Retinal pigment epithelial cell (primary cell): ENCODE results near the gene PMEPA1.

Source experiments
- DNase-seq: peaks from one replicate; pipeline ENCODE4 v3.0.0-alpha.2; 2010; ENCODE audit warnings: low read depth
- H3K4me3 ChIP-seq: 2 replicates; pipeline ENCODE4 v1.5.1; 2011; ENCODE audit warnings: mild to moderate bottlenecking, low read length, control low read depth, moderate library complexity
- TF ChIP-seq, protein P1 (sequence below): conservative IDR thresholded peaks from 2 replicates; pipeline ENCODE4 v1.5.1; 2011; ENCODE audit warnings: low read depth, low read length, control low read depth, inconsistent platforms

PMEPA1 gene

DNA sequence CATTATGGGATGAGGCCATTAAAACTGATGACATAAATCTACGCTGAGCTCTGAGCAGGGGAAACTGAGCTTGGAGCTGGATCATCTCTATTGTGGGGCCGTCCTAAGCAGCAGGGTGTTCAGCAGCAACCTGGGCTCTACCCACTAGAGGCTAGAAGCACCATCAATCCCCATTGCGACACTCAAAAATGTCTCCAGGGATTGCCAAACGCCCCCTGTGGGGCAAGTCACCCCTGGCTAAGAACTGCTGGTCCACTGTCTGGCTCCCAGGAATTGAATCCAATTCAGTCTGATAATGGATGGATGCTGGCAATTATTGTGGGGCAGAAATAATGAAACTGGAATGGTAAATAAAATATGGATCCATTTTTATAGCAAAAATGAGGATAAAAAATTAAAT is 38.2 kb downstream of the PMEPA1 start:
- DNase-seq = no peak
- TF ChIP-seq, protein P1, sequence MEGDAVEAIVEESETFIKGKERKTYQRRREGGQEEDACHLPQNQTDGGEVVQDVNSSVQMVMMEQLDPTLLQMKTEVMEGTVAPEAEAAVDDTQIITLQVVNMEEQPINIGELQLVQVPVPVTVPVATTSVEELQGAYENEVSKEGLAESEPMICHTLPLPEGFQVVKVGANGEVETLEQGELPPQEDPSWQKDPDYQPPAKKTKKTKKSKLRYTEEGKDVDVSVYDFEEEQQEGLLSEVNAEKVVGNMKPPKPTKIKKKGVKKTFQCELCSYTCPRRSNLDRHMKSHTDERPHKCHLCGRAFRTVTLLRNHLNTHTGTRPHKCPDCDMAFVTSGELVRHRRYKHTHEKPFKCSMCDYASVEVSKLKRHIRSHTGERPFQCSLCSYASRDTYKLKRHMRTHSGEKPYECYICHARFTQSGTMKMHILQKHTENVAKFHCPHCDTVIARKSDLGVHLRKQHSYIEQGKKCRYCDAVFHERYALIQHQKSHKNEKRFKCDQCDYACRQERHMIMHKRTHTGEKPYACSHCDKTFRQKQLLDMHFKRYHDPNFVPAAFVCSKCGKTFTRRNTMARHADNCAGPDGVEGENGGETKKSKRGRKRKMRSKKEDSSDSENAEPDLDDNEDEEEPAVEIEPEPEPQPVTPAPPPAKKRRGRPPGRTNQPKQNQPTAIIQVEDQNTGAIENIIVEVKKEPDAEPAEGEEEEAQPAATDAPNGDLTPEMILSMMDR = peak; percentile 12
- no peak overlapping the region for H3K4me3 ChIP-seq

DNA sequence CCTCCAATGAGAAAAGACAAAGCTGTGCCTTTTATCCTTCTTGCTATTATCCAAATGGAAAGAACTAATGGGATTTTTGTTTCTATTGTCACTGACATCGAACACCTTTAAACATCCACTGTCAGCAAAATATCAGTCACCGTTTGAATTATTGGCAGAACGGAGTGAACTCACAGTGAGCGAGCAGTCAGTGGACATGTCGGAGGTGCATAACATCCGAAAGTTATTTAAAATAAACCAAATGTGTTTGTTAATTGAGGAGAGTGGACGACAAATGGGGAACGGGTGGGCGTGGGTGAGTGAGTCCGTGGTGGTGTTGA is 38.8 kb downstream of the PMEPA1 start:
- TF ChIP-seq, protein P1 = no peak
- no peak for DNase-seq
- no peak overlapping the region for H3K4me3 ChIP-seq

DNA sequence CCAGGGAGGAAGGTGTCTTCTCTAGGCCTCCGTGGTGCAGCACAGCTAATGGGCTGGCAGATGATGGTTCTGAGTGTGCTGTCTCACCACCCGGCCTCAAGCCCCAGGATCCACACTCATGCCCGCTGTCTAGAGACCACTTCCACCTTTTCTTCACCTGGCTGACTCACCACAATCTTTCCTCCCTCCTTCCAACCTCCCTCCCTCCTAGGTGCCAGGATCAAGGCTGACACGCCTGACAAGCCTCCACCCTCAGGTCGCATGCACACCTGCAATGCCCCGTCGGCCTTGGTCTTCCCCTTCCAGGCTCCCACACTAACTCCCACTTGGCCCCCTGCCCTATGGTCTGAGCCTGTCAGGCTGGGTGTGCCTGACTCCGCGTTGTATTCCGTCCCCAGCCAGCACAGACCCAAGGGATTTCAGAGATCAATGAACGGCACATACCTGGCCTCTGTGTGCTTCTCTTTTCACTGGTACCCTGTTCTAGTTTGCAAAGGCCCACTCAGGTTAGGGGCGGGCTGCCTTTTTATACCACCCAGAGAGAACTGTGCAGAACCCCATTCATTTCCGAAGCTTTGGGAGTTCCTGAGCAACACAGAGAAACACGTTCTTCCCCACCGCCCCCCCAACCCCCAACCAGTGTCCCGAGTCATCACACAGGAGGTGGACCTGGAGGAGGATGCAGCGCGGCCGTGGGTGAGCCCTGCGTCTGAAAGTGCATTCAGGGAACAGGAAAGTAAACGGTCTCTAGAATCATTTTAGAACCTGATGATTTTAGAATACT is 39.3 kb downstream of the PMEPA1 start:
- no peak overlapping the region for H3K4me3 ChIP-seq
- TF ChIP-seq, protein P1 = no peak
- no peak for DNase-seq

DNA sequence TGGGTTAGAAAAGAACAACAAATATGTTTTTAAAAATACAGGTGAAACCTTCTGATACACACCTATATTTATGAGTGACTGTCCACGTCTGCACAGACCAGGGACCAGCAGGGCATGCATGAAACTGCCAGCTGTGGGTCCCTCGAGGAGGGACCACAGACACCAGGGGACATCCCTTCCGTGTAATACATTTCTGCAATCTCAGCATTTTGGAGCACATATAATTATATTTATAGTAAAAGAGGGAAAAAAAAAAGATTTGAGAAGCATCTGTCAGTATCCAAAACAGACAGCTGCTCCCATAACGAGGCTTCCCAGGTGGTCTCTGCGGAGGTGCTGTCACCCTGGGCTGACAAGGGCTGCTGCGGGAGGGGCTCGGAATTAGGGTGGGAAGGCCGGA is 40.2 kb downstream of the PMEPA1 start:
- H3K4me3 ChIP-seq = no peak overlapping the region
- no peak for DNase-seq
- TF ChIP-seq, protein P1 = no peak

DNA sequence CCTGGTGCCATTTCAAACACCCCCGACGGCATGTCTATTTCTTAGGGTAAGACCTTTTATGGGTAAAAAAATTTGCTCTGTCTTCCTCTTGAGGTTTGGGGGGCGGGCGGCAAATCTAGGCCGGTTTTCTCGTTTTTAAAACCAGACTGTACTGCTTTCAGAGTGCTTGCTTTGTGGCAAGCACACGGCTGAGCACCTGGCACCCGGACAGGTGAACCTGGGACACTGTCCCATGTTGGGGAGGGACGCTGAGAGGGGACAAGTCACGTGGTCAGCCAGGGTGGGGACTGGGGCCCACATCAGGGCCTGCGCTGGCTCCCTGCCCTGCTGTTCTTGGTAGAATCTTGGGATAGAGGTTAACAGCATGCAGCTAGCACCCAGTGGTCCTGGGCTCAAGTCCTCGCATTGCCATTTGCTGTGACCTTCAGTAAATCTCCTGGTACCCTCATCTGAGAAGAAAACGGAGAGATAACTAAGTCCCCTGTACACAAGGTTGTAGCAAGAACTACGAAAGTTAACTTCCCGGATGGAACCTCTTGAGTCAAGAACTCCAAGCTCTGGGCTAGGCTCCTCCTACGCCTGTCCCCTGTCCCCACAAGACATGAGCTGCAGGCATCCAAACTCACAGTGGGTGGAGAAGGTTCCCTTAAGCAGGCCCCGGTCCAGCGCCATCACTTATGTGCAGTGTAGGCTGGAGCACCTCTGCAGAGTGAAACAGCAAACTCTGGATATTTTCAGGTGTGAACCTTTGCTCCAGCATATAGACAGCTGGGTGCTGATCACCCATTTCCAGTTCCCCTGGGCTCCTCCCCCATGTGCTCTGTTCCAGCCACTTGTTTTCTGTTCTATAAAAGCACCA is 41.7 kb downstream of the PMEPA1 start:
- TF ChIP-seq, protein P1 = no peak
- DNase-seq = no peak
- no peak overlapping the region for H3K4me3 ChIP-seq

DNA sequence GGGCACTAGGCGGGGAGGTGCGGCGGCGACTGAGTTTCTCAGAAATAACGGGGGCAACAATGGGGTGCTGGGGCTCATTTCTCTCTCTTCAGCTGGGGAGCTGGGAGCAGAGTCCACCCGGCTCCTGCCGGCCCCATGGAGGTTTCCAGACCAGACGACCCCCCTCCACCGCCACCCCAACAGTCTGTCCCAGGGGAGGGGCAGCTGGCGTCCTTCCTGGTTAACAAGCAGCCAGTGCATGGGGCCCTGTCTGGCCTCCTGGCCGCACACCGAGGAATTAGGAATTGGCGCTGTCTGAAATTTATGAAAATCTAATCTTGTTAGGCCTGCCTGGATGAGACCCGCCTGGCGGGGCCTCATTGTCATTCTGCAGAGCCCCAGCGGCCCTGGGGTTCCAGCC is 42.4 kb downstream of the PMEPA1 start:
- TF ChIP-seq, protein P1 = no peak
- no peak for DNase-seq
- H3K4me3 ChIP-seq = no peak overlapping the region

DNA sequence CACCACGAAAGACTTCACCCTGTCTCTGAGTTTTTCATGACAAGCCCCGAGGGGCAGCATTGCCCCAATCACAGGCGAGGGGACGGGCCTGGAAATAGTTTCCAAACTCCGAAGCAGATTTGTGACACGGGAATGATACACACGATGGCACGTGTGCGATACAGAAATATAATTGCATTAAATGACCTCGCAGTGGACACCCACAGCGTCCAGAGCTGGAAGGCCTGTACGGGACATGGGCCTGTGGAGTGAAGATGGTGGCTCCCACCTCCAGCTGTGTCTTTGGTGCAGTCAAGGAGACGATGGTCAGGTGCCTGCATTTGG is 43.0 kb downstream of the PMEPA1 start:
- DNase-seq = no peak
- no peak overlapping the region for H3K4me3 ChIP-seq
- TF ChIP-seq, protein P1 = no peak
